HepG2 (cell line): Measurements from ENCODE around the gene PMFBP1. TPM values are rescaled to one million over a fixed set of nuclear protein-coding genes. Genes with fewer than 3 reads are reported as not detected.

Experiments
- HNF4A ChIP-seq: sonication (generic); formaldehyde crosslinking; IDR thresholded peaks from 2 replicates; pipeline ENCODE4 v1.4.0; 2020; ENCODE audit warnings: missing genetic modification reagents
- HNRNPL ChIP-seq: fragments of 200-400 bp; formaldehyde crosslinking; IDR thresholded peaks from 2 replicates; pipeline ENCODE4 v1.6.1; 2017; ENCODE audit warnings: mild to moderate bottlenecking, low read depth, low read length
- HOXD1 ChIP-seq: sonication (generic); formaldehyde crosslinking; IDR thresholded peaks from 2 replicates; pipeline ENCODE4 v1.5.0; 2020; ENCODE audit warnings: missing genetic modification reagents
- MXI1 ChIP-seq: IDR thresholded peaks from 3 replicates; pipeline ENCODE4 v1.6.1; 2012; ENCODE audit warnings: low read depth, low read length, inconsistent platforms, borderline replicate concordance
- NR2F6 ChIP-seq, 2 experiments: IDR thresholded peaks; 2 replicates each; pipeline ENCODE4 v1.6.1; 2016; ENCODE audit warnings: antibody characterized with exemption in 1 of 2, mild to moderate bottlenecking in 1 of 2
- NR3C1 ChIP-seq: sonication (generic); formaldehyde crosslinking; IDR thresholded peaks from 2 replicates; pipeline ENCODE4 v1.4.0; 2020; ENCODE audit warnings: missing genetic modification reagents
- RFXANK ChIP-seq: IDR thresholded peaks from 2 replicates; pipeline ENCODE4 v1.6.1; 2016
- SMYD3 ChIP-seq: sonication (generic); formaldehyde crosslinking; IDR thresholded peaks from 2 replicates; pipeline ENCODE4 v1.8.1; 2023; ENCODE audit warnings: mild to moderate bottlenecking, missing genetic modification reagents
- TFDP1 ChIP-seq: IDR thresholded peaks from 2 replicates; pipeline ENCODE4 v1.6.1; 2016; ENCODE audit warnings: missing compliant biosample characterization, missing genetic modification reagents, borderline replicate concordance
- THAP7 ChIP-seq: sonication (generic); formaldehyde crosslinking; IDR thresholded peaks from 2 replicates; pipeline ENCODE4 v1.8.1; 2023; ENCODE audit warnings: mild to moderate bottlenecking, missing genetic modification reagents
- ZBTB7A ChIP-seq: sonication (generic); formaldehyde crosslinking; IDR thresholded peaks from 2 replicates; pipeline ENCODE4 v1.8.0; 2022; ENCODE audit warnings: mild to moderate bottlenecking, missing genetic modification reagents
- ZFP36L2 ChIP-seq: sonication (generic); formaldehyde crosslinking; IDR thresholded peaks from 2 replicates; pipeline ENCODE4 v1.4.0; 2020; ENCODE audit warnings: missing genetic modification reagents
- ZKSCAN5 ChIP-seq: sonication (generic); formaldehyde crosslinking; IDR thresholded peaks from 2 replicates; pipeline ENCODE4 v1.5.1; 2020; ENCODE audit warnings: mild to moderate bottlenecking, missing genetic modification reagents
- ZMAT5 ChIP-seq: sonication (generic); formaldehyde crosslinking; IDR thresholded peaks from 2 replicates; pipeline ENCODE4 v1.5.0; 2020; ENCODE audit warnings: mild to moderate bottlenecking, low read depth, missing genetic modification reagents, borderline replicate concordance
- ZNF280D ChIP-seq: sonication (generic); formaldehyde crosslinking; IDR thresholded peaks from 2 replicates; pipeline ENCODE4 v1.5.1; 2020; ENCODE audit warnings: mild to moderate bottlenecking, missing genetic modification reagents
- ZNF350 ChIP-seq: sonication (generic); formaldehyde crosslinking; IDR thresholded peaks from 2 replicates; pipeline ENCODE4 v1.4.0; 2020; ENCODE audit warnings: mild to moderate bottlenecking, low read depth, missing genetic modification reagents, borderline replicate concordance
- ZNF547 ChIP-seq: sonication (generic); formaldehyde crosslinking; IDR thresholded peaks from 2 replicates; pipeline ENCODE4 v1.5.1; 2020; ENCODE audit warnings: mild to moderate bottlenecking, missing genetic modification reagents
- ZNF781 ChIP-seq: sonication (generic); formaldehyde crosslinking; IDR thresholded peaks from 2 replicates; pipeline ENCODE4 v1.5.1; 2020; ENCODE audit warnings: borderline replicate concordance, mild to moderate bottlenecking, missing genetic modification reagents; ENCODE audit errors: not compliant biosample characterization
- ZNF782 ChIP-seq: sonication (generic); formaldehyde crosslinking; IDR thresholded peaks from 2 replicates; pipeline ENCODE4 v1.4.0; 2020; ENCODE audit warnings: missing genetic modification reagents, mild to moderate bottlenecking, borderline replicate concordance
- ZNF784 ChIP-seq: sonication (generic); formaldehyde crosslinking; IDR thresholded peaks from 2 replicates; pipeline ENCODE4 v1.5.1; 2020; ENCODE audit warnings: missing genetic modification reagents, mild to moderate bottlenecking, borderline replicate concordance
- polyA plus RNA-seq, 8 experiments: library from polyadenylated mRNA; depleted of rRNA in 3 of 8; stranded (reverse) in 7 of 8; unstranded in 1 of 8; fragments of >200 nt; fragmentation: Illumina TruSeq in 4 of 8; extraction: Trizol in 4 of 8; gene quantifications; 2 replicates each; pipeline versions ENCODE4 v1.2.1 to v1.2.3, GENCODE V29; 2011 to 2016; ENCODE audit warnings: low read depth in 4 of 8, missing spikeins in 1 of 8, mixed read lengths in 1 of 8; ENCODE audit not compliant: insufficient read depth in 1 of 8
- total RNA-seq, 5 experiments: library from RNA; depleted of rRNA; stranded (reverse); fragments of >200 nt; fragmentation: Illumina TruSeq; extraction: Trizol; gene quantifications; 2 replicates each; pipeline ENCODE4 v1.2.3, GENCODE V29; 2016; ENCODE audit warnings: low read depth in 1 of 5

The PMFBP1 gene
- total and polyA plus RNA-seq, 2 of the 13 experiments (the other 11 are each of a cell fraction or from before 2014, with no cell fraction given): 1.9 to 3.8 TPM

- TF ChIP-seq ZNF350 (CRISPR knock-in tag) (no peak; the same call in 1 of the 2 replicates), ZKSCAN5 (CRISPR knock-in tag) (no peak), ZFP36L2 (CRISPR knock-in tag) (no peak), TFDP1 (peak; percentile 91), SMYD3 (CRISPR knock-in tag) (0 out of 2 replicates have a peak, but pooled peaks have one; percentile 29), NR3C1 (CRISPR knock-in tag) (no peak), ZNF547 (CRISPR knock-in tag) (peak; percentile 24; the same call in 1 of the 2 replicates), ZNF784 (CRISPR knock-in tag) (no peak), ZNF280D (CRISPR knock-in tag) (no peak), NR2F6 (IDR thresholded peaks at IDR 0.05) (peak; percentile 51; the same call in 1 of the 2 replicates), NR2F6 (CRISPR knock-in tag; IDR thresholded peaks at IDR 0.05) (peak; percentile 64), ZBTB7A (no peak; the same call in 1 of the 2 replicates), HOXD1 (CRISPR knock-in tag) (peak; percentile 53; the same call in 1 of the 2 replicates), ZNF781 (no peak), ZNF782 (CRISPR knock-in tag) (no peak), THAP7 (no peak), RFXANK (CRISPR knock-in tag) (0 out of 2 replicates have a peak, but pooled peaks have one; percentile 31), MXI1 (no peak), HNF4A (peak; percentile 81), ZMAT5 (CRISPR knock-in tag) (no peak), HNRNPL (no peak)
Measured at GRCh38 chr16:72072514-72073342, 99.2 kb downstream of the PMFBP1 start (continued).
